ENCODE results near the gene PLG.
"Not testable (repeated sequence)": the region's sequence is repeated elsewhere in the genome, so short reads cannot be mapped to it uniquely, and the experiment has no call there.

Gene PLG

DNA sequence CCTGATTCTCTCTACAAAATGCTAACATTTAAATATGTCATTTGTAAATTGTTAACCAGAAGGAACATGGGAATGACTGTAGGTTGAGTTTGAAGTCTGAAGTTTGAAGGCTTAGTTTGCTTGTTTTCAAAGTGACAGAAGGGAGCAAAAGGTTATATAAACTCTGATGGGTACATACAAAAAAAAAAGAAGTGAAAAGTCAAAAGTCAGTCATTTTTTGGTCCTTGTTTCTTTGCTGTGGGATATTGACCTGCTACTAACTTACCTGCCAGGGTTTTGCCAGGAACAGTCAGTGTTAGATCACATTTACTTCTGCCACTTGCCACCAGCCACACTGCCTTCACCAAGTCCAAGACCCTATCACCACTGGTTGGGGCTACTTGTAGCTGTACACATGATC, 6.9 kb downstream of the PLG start:
- DNase-seq = not testable (repeated sequence)

- DNase-seq = no peak
Observed at GRCh38 chr6:160714731-160715316, 12.8 kb downstream of the PLG start.

DNA sequence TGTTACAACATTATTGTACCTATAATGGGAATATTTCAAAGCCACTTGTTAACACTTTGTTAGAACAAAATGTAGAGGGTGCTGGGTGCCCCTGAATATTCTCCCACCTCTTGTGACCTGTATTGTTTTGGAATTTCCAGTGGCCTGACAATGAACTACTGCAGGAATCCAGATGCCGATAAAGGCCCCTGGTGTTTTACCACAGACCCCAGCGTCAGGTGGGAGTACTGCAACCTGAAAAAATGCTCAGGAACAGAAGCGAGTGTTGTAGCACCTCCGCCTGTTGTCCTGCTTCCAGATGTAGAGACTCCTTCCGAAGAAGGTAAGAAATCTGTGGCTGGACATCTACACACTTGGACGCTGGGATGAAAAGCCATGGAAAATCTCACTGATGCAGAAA, 28.9 kb downstream of the PLG start:
- DNase-seq = no peak

DNA sequence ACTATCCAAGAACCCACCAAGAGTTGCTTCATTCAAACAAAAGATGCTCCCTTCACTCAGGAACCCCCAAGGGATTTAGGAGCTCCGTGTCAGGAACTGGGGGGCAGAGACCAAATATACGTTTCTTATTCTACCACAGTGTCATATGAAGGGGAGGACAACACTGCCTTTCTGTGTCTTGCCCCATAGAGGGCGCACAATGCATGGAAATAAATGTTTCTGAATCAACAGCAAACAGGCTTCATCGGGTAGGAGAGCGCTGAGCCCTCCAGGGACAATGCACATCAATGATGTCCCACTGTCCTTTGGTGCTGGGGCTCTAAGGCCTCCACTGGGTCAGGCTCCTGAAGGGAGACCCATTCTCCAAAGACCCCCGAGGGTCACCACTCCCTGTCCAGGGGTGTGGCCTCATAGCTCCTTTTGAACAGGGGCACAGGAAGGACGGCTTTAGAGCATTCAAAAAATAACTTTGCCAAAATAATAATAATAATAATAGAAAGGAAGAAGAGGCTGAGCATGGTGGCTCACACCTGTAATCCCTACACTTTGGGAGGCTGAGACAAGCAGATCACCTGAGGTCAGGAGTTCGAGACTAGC, 31.1 kb downstream of the PLG start:
- peak in 2 of 5 donors; percentile 3 to 27 for DNase-seq

DNA sequence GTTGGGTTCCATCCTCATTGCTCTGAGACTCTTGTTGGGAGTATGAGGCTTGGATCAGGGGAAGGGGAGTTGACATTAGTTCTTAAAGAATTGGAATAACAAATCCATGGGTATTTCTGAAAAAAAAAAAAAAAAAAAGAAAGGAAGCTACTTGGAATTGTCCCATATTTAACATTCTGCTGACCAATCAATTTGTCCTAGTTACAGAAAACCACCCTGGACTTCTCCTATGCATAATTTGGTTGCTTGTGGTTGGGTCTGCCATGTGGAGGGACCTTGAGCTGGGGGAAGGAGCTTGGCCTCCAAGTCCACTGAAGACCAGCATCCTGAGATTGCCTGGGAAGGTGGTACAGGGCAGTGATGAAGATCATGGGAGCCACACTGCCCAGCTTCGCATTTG, 32.6 kb downstream of the PLG start:
- DNase-seq = no peak

DNA sequence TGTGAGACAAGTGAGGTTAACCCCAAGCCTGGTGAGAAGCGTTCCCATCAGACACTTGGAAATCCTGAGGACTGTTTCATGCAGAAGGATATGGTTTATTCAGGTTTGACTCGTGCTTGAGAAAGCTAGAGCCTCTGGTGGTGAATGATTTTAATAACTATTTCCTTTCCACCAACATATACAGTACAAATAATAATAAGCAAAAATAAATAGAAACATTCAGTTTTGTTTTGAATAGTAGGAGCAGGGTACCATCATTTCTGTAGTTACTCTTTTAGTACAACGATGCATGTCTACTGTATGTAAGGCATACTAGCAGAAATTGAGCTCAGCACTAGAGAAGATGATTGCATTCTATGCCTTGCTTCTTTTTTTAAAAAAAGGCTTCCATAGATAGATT, 33.5 kb downstream of the PLG start:
- DNase-seq = peak in 1 of 5 donors; percentile 15

GRCh38 chr6:160737934-160738333, 35.9 kb downstream of the PLG start:
- DNase-seq = no peak

- no peak for DNase-seq
Observed at GRCh38 chr6:160739955-160740354, 37.9 kb downstream of the PLG start.

- DNase-seq = not testable (repeated sequence)
Observed at GRCh38 chr6:160741012-160741411, 39.0 kb downstream of the PLG start.

DNA sequence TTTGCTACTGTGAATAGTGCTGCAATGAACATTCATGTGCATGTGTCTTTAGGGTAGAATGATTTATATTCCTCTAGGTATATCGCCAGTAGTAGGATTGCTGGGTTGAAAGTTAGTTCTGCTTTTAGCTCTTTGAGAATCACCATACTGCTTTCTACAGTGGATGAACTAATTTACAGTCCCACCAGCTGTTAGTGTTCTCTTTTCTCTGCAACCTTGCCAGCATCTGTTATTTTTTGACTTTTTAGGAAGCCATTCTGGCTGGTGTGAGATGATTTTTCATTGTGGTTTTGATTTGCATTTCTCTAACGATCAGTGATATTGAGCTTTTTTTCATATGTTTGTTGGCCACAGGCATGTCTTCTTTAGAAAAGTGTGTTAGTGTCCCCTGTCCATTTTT, 40.0 kb downstream of the PLG start:
- no peak for DNase-seq

DNA sequence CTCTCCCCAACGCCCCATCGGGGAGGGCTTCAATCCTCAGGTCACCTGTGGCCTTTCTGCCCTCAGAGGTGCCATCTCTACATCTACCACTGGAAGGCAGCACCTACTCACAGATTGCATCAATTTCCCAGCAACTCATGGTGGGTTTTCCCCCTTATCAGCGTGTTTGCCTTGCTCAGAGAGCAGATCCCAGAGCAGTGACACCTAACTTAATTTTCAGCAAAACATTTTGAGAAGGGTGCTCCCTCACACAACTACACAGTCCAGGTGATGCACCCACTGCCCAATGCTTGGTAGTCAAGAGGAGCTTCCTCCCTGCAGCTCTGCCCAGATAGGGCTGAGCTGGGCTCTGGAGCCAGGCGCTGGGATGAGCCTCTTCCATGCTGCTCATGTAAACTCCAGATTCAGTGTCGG, 48.2 kb downstream of the PLG start:
- DNase-seq = no peak

- not testable (repeated sequence) for DNase-seq
Observed at GRCh38 chr6:160753211-160753610, 51.2 kb downstream of the PLG start.

- no peak for DNase-seq
Observed at GRCh38 chr6:160755165-160755564, 53.1 kb downstream of the PLG start.

DNA sequence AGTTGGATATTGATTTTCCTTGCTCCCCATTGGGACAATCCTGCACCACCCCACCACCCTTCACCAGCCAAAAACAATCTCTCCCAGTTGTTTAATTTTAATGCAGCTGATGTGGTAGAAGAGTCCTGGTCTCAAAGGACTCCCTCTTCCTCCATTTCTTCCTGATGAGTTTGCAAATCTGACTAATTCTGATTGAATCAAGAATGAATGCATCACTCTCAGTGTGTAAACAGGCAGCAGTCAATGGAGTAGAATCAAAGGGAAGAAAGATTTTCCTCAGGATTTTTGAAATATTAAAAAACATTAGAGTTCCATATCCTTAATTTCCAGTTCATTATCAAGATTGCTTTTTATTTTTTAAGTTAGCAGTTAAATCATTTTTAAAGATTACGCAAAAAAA, 54.0 kb downstream of the PLG start:
- DNase-seq = no peak

- DNase-seq = no peak
Observed at GRCh38 chr6:160756871-160757270, 54.8 kb downstream of the PLG start.

GRCh38 chr6:160764847-160765246, 62.8 kb downstream of the PLG start:
- DNase-seq = no peak

DNA sequence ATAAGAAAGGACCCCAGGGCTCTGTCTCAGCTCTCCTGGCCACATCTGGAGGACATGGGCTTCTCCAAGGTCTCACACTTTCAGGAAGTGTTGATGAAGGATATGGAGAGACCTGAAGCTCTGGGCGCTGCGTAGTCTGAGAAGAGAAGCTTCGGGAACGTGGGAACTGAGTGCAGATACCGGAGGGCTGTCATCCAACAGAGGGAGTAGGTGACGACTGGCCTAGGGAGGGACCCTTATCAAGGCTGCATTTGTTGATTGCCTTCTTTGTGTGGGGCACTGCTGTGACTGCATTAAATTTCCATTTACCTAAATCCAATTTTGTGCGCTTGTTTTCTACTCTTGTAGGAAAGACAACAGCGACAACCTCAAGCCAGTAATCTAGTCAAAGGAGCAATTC, 63.4 kb downstream of the PLG start:
- no peak for DNase-seq

- DNase-seq = no peak
Observed at GRCh38 chr6:160766657-160766988, 64.6 kb downstream of the PLG start.

GRCh38 chr6:160766989-160767646, 65.1 kb downstream of the PLG start:
- peak in 3 of 5 donors; percentile 16 to 36 (median 18) for DNase-seq

- no peak for DNase-seq
Observed at GRCh38 chr6:160767647-160768019, 65.6 kb downstream of the PLG start.

- no peak for DNase-seq
Observed at GRCh38 chr6:160768101-160768500, 66.1 kb downstream of the PLG start.

- no peak for DNase-seq
Observed at GRCh38 chr6:160774399-160774798, 72.4 kb downstream of the PLG start.

- DNase-seq = no peak
Observed at GRCh38 chr6:160775792-160776580, 73.9 kb downstream of the PLG start.

GRCh38 chr6:160779095-160779494, 77.1 kb downstream of the PLG start:
- DNase-seq = not testable (repeated sequence)
